ENCODE measurements around the gene PCNX3.

The PCNX3 gene

GRCh38 chr11:65574811-65575567, 40.6 kb upstream of the PCNX3 start:
- Histone ChIP-seq H3K4me1 (ENCODE audit: insufficient read depth, low read length) (peaks cover 20% of the 10 kb centered on the region; the same call in 1 of the 2 replicates), H3K27me3 (ENCODE audit: insufficient read depth, low read length) (peaks cover 49% of the 10 kb centered on the region), H3K36me3 (ENCODE audit: insufficient read depth, low read length) (no peaks in the 10 kb centered on the region), H3K9ac (ENCODE audit: low read depth, low read length) (no peak overlapping the region), H3K27ac (ENCODE audit: low read depth, low read length) (no peak overlapping the region), H3K4me3 (ENCODE audit: low read length) (peak overlapping the region; percentile 51), H3K9me3 (ENCODE audit: insufficient read depth, low read depth, low read length) (no peaks in the 10 kb centered on the region)
- 7% methylated on average over 28 of the region's 28 CpGs for WGBS

GRCh38 chr11:65575568-65576231, 39.9 kb upstream of the PCNX3 start, which contains the start of gene EHBP1L1:
TSS of gene EHBP1L1 (plus strand) at chr11:65576053. CDS start at chr11:65576303, 250 bp downstream.
- H3K9me3 ChIP-seq (ENCODE audit: insufficient read depth, low read depth, low read length): no peaks in the 10 kb centered on the region
- H3K4me3 ChIP-seq (ENCODE audit: low read length): peak within 1 kb of the TSS; percentile 51
- H3K27me3 ChIP-seq (ENCODE audit: insufficient read depth, low read length): peaks cover 49% of the 10 kb centered on the region
- WGBS: 2% methylated on average over 69 of the region's 69 CpGs
- no peak within 1 kb of the TSS for H3K9ac ChIP-seq (ENCODE audit: low read depth, low read length)
- H3K4me1 ChIP-seq (ENCODE audit: insufficient read depth, low read length): peaks cover 20% of the 10 kb centered on the region; the same call in 1 of the 2 replicates
- H3K27ac ChIP-seq (ENCODE audit: low read depth, low read length): no peak within 1 kb of the TSS
- H3K36me3 ChIP-seq (ENCODE audit: insufficient read depth, low read length): no peaks in the 10 kb centered on the region

GRCh38 chr11:65576232-65576866, 39.2 kb upstream of the PCNX3 start:
- H3K4me1 ChIP-seq (ENCODE audit: insufficient read depth, low read length): peaks cover 17% of the 10 kb centered on the region; the same call in 1 of the 2 replicates
- no peak overlapping the region for H3K9ac ChIP-seq (ENCODE audit: low read depth, low read length)
- WGBS: 33% methylated on average over 26 of the region's 26 CpGs
- H3K27me3 ChIP-seq (ENCODE audit: insufficient read depth, low read length): peaks cover 49% of the 10 kb centered on the region
- H3K4me3 ChIP-seq (ENCODE audit: low read length): peak overlapping the region; percentile 46
- H3K36me3 ChIP-seq (ENCODE audit: insufficient read depth, low read length): no peaks in the 10 kb centered on the region
- H3K27ac ChIP-seq (ENCODE audit: low read depth, low read length): no peak overlapping the region
- no peaks in the 10 kb centered on the region for H3K9me3 ChIP-seq (ENCODE audit: insufficient read depth, low read depth, low read length)

GRCh38 chr11:65576867-65577755, 38.5 kb upstream of the PCNX3 start:
- Histone ChIP-seq H3K4me3 (ENCODE audit: low read length) (no peak overlapping the region), H3K9ac (ENCODE audit: low read depth, low read length) (no peak overlapping the region), H3K36me3 (ENCODE audit: insufficient read depth, low read length) (no peaks in the 10 kb centered on the region), H3K4me1 (ENCODE audit: insufficient read depth, low read length) (peaks cover 17% of the 10 kb centered on the region; the same call in 1 of the 2 replicates), H3K27me3 (ENCODE audit: insufficient read depth, low read length) (peaks cover 51% of the 10 kb centered on the region), H3K27ac (ENCODE audit: low read depth, low read length) (no peak overlapping the region), H3K9me3 (ENCODE audit: insufficient read depth, low read depth, low read length) (no peaks in the 10 kb centered on the region)
- WGBS: 80% methylated on average over 18 of the region's 18 CpGs

- H3K27ac ChIP-seq (ENCODE audit: low read depth, low read length): no peak overlapping the region
- peaks cover 17% of the 10 kb centered on the region; the same call in 1 of the 2 replicates for H3K4me1 ChIP-seq (ENCODE audit: insufficient read depth, low read length)
- WGBS: 78% methylated on average over 8 of the region's 8 CpGs
- no peaks in the 10 kb centered on the region for H3K36me3 ChIP-seq (ENCODE audit: insufficient read depth, low read length)
- H3K9ac ChIP-seq (ENCODE audit: low read depth, low read length): no peak overlapping the region
- H3K4me3 ChIP-seq (ENCODE audit: low read length): no peak overlapping the region
- no peaks in the 10 kb centered on the region for H3K9me3 ChIP-seq (ENCODE audit: insufficient read depth, low read depth, low read length)
- peaks cover 57% of the 10 kb centered on the region for H3K27me3 ChIP-seq (ENCODE audit: insufficient read depth, low read length)
Measured at GRCh38 chr11:65577756-65578109, 37.8 kb upstream of the PCNX3 start.

- no peak overlapping the region for H3K4me3 ChIP-seq (ENCODE audit: low read length)
- H3K27me3 ChIP-seq (ENCODE audit: insufficient read depth, low read length): peaks cover 58% of the 10 kb centered on the region
- no peaks in the 10 kb centered on the region for H3K36me3 ChIP-seq (ENCODE audit: insufficient read depth, low read length)
- no peaks in the 10 kb centered on the region for H3K9me3 ChIP-seq (ENCODE audit: insufficient read depth, low read depth, low read length)
- H3K27ac ChIP-seq (ENCODE audit: low read depth, low read length): no peak overlapping the region
- peaks cover 17% of the 10 kb centered on the region; the same call in 1 of the 2 replicates for H3K4me1 ChIP-seq (ENCODE audit: insufficient read depth, low read length)
- WGBS: 89% methylated on average over 7 of the region's 7 CpGs
- H3K9ac ChIP-seq (ENCODE audit: low read depth, low read length): no peak overlapping the region
Measured at GRCh38 chr11:65578134-65578533, 37.4 kb upstream of the PCNX3 start.

GRCh38 chr11:65578667-65579066, 36.9 kb upstream of the PCNX3 start:
- WGBS: 87% methylated on average over 3 of the region's 3 CpGs
- H3K27ac ChIP-seq (ENCODE audit: low read depth, low read length): no peak overlapping the region
- no peaks in the 10 kb centered on the region for H3K36me3 ChIP-seq (ENCODE audit: insufficient read depth, low read length)
- peaks cover 14% of the 10 kb centered on the region; the same call in 1 of the 2 replicates for H3K4me1 ChIP-seq (ENCODE audit: insufficient read depth, low read length)
- H3K9ac ChIP-seq (ENCODE audit: low read depth, low read length): no peak overlapping the region
- no peak overlapping the region for H3K4me3 ChIP-seq (ENCODE audit: low read length)
- H3K27me3 ChIP-seq (ENCODE audit: insufficient read depth, low read length): peaks cover 64% of the 10 kb centered on the region
- no peaks in the 10 kb centered on the region for H3K9me3 ChIP-seq (ENCODE audit: insufficient read depth, low read depth, low read length)

GRCh38 chr11:65579291-65579690, 36.3 kb upstream of the PCNX3 start:
- 94% methylated on average over 4 of the region's 4 CpGs for WGBS
- no peaks in the 10 kb centered on the region for H3K9me3 ChIP-seq (ENCODE audit: insufficient read depth, low read depth, low read length)
- no peak overlapping the region for H3K27ac ChIP-seq (ENCODE audit: low read depth, low read length)
- no peak overlapping the region for H3K4me3 ChIP-seq (ENCODE audit: low read length)
- H3K4me1 ChIP-seq (ENCODE audit: insufficient read depth, low read length): peaks cover 11% of the 10 kb centered on the region; the same call in 1 of the 2 replicates
- H3K36me3 ChIP-seq (ENCODE audit: insufficient read depth, low read length): no peaks in the 10 kb centered on the region
- peaks cover 69% of the 10 kb centered on the region for H3K27me3 ChIP-seq (ENCODE audit: insufficient read depth, low read length)
- H3K9ac ChIP-seq (ENCODE audit: low read depth, low read length): no peak overlapping the region

- Histone ChIP-seq H3K4me1 (ENCODE audit: insufficient read depth, low read length) (peaks cover 7% of the 10 kb centered on the region; the same call in 1 of the 2 replicates), H3K4me3 (ENCODE audit: low read length) (no peak overlapping the region), H3K36me3 (ENCODE audit: insufficient read depth, low read length) (no peaks in the 10 kb centered on the region), H3K9me3 (ENCODE audit: insufficient read depth, low read depth, low read length) (no peaks in the 10 kb centered on the region), H3K9ac (ENCODE audit: low read depth, low read length) (no peak overlapping the region), H3K27ac (ENCODE audit: low read depth, low read length) (no peak overlapping the region), H3K27me3 (ENCODE audit: insufficient read depth, low read length) (peaks cover 69% of the 10 kb centered on the region)
- 94% methylated on average over 19 of the region's 19 CpGs for WGBS
Measured at GRCh38 chr11:65580031-65580692, 35.4 kb upstream of the PCNX3 start.

- 85% methylated on average over 6 of the region's 8 CpGs for WGBS
- no peaks in the 10 kb centered on the region for H3K9me3 ChIP-seq (ENCODE audit: insufficient read depth, low read depth, low read length)
- H3K36me3 ChIP-seq (ENCODE audit: insufficient read depth, low read length): no peaks in the 10 kb centered on the region
- no peak overlapping the region for H3K9ac ChIP-seq (ENCODE audit: low read depth, low read length)
- H3K4me3 ChIP-seq (ENCODE audit: low read length): no peak overlapping the region
- H3K27ac ChIP-seq (ENCODE audit: low read depth, low read length): no peak overlapping the region
- peaks cover 69% of the 10 kb centered on the region for H3K27me3 ChIP-seq (ENCODE audit: insufficient read depth, low read length)
- peaks cover 3% of the 10 kb centered on the region; the same call in 1 of the 2 replicates for H3K4me1 ChIP-seq (ENCODE audit: insufficient read depth, low read length)
Measured at GRCh38 chr11:65580756-65581155, 34.8 kb upstream of the PCNX3 start.

Data from HUES64 (cell line).